Colonic mucosa (tissue), 4 donors: ENCODE results near the gene ITPK1. TPM values are rescaled to one million over a fixed set of nuclear protein-coding genes. Genes with fewer than 3 reads are reported as not detected.

Source experiments
- DNase-seq: peaks from one replicate; pipeline ENCODE4 v3.0.0-alpha.2; 2020
- H3K27ac ChIP-seq: fragments of 200-600 bp; one replicate; pipeline ENCODE4 v1.8.0; 2021
- H3K27me3 ChIP-seq: fragments of 200-600 bp; one replicate; pipeline ENCODE4 v1.8.0; 2021
- H3K36me3 ChIP-seq: fragments of 200-600 bp; one replicate; pipeline ENCODE4 v1.8.0; 2021
- H3K4me1 ChIP-seq: fragments of 200-600 bp; one replicate; pipeline ENCODE4 v1.8.0; 2021; ENCODE audit warnings: mild to moderate bottlenecking
- H3K4me3 ChIP-seq: fragments of 200-600 bp; one replicate; pipeline ENCODE4 v1.8.0; 2021
- H3K9ac ChIP-seq, 2 donors: one replicate each; pipeline ENCODE4 v1.7.0; 2013; ENCODE audit warnings: control low read depth in 2 of 2, low read depth in 2 of 2, low read length in 2 of 2
- H3K9me3 ChIP-seq: fragments of 200-600 bp; one replicate; pipeline ENCODE4 v1.8.0; 2021
- CTCF ChIP-seq: fragments of 200-600 bp; IDR thresholded peaks from one replicate; pipeline ENCODE4 v1.8.0; 2022; ENCODE audit warnings: antibody characterized with exemption, mild to moderate bottlenecking
- intact Hi-C: fragments of 100-400 bp; cut with DNase I; formaldehyde crosslinking; loops from one replicate; pipeline ENCODE4 v1.14.1; 2022
- total RNA-seq, 2 donors: library from RNA; stranded (reverse); fragmentation: NEBNext Ultra II Directional in 1 of 2; extraction: Animal tissue kit (Norgen Biotek cat#: 25700) in 1 of 2; gene quantifications; one replicate each; pipeline ENCODE4 v1.2.1, GENCODE V29; 2021
- donor health status: healthy.
- donor health status: DM: no; HTN: no; CAD: no.
- donor health status: DM: no; HTN: no; CAD: no.

Gene ITPK1
- total RNA-seq, 2 donors from 2014 or later = 118 to 134 TPM

DNA sequence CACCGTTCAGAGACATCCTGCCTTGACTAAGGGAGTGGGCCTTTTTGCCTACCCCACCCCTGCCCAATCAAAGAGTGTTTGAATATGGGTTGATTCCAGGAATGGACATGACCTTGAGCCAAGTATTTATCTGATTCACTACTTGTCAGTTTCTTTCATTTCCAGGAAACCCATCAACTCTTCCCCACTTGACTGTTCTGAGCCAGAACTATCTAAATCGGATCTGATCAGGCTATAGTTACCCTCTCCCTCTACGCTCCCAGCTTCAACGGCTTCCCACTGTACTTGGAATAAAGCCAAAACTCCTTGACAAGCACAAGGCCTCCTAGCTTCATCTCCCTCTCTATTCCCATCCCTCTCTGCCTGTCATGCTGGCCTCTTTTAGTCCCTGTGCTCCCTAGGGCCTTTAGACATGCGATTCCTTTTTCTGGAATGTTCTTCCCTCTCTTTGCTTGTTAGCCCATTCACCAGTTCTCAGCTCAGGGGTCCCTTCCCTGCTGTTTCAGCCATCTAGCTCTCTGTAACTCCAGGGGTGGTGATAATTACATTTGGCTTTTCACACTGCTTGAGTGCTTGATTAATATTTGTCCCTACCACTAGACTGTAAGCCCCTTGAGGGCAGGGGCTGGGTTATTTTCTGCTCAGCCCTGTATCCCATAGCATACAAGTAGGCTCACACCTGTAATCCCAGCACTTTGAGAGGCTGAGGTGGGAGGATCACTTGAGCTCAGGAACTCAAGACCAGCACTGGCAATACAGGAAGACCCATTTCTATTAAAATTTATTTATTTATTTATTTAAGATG is 5.5 kb upstream of the ITPK1 start:
- DNase-seq = no peak
- intact Hi-C loops = no loop called here
- Histone ChIP-seq H3K9me3 (no peaks in the 10 kb centered on the region), H3K36me3 (no peaks in the 10 kb centered on the region), H3K4me3 (no peak overlapping the region), H3K9ac (no peak overlapping the region), H3K27me3 (no peaks in the 10 kb centered on the region), H3K4me1 (no peaks in the 10 kb centered on the region), H3K27ac (no peak overlapping the region)
- no peak for TF ChIP-seq CTCF

- no peak for TF ChIP-seq CTCF
- no peaks in the 10 kb centered on the region for H3K36me3 ChIP-seq
- no peaks in the 10 kb centered on the region for H3K27me3 ChIP-seq
Observed at GRCh38 chr14:93120517-93120916, 4.8 kb upstream of the ITPK1 start.

DNA sequence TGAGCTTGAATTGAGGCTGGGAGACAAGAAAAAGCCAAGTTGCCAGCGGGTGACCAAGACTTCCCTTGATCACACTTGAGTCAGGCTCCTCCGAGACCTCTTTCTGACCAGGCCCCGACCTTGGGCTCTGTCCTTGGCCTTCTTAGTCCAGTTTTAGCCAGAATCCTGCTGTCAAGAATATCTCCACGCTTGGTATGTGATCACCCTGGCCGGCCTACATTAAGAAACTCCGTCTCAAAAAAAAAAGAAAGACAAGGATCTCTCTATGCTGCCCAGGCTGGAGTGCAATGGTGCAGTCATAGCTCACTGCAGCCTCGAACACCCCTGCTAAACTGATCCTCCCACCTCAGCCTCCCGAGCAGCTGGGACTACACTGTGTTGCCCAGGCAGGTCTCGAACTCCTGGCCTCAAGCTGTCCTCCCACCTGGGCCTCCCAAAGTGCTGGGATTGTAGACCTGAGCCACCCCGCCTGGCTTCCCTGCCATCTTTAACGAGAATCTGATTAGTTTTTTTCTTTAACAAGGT is 1.0 kb upstream of the ITPK1 start:
- intact Hi-C loops = no loop called here
- H3K27me3 ChIP-seq = no peaks in the 10 kb centered on the region
- no peaks in the 10 kb centered on the region for H3K36me3 ChIP-seq
- H3K9ac ChIP-seq = peak overlapping the region; percentile 85 to 88
- peak overlapping the region; percentile 93 for H3K27ac ChIP-seq
- DNase-seq = no peak
- H3K9me3 ChIP-seq = no peaks in the 10 kb centered on the region
- peaks cover 12% of the 10 kb centered on the region for H3K4me1 ChIP-seq
- no peak for TF ChIP-seq CTCF
- peak overlapping the region; percentile 53 for H3K4me3 ChIP-seq

More at GRCh38 chr14:93120517-93120916, 4.8 kb upstream of the ITPK1 start:
- Histone ChIP-seq H3K27ac (no peak overlapping the region), H3K4me1 (no peaks in the 10 kb centered on the region), H3K9ac (no peak overlapping the region), H3K4me3 (no peak overlapping the region), H3K9me3 (no peaks in the 10 kb centered on the region)
- DNase-seq = no peak
- intact Hi-C loops = no loop called here

- H3K4me1 ChIP-seq = peaks cover 12% of the 10 kb centered on the region
- intact Hi-C loops = no loop called here
- H3K36me3 ChIP-seq = no peaks in the 10 kb centered on the region
- peak overlapping the region; percentile 91 to 92 for H3K9ac ChIP-seq
- H3K27me3 ChIP-seq = no peaks in the 10 kb centered on the region
- DNase-seq = peak; percentile 87
- H3K9me3 ChIP-seq = no peaks in the 10 kb centered on the region
- H3K4me3 ChIP-seq = peak overlapping the region; percentile 93
- TF ChIP-seq CTCF = no peak
- H3K27ac ChIP-seq = peak overlapping the region; percentile 93
Observed at GRCh38 chr14:93115069-93115820, 480 bp downstream of the ITPK1 start.

- Histone ChIP-seq H3K9me3 (no peaks in the 10 kb centered on the region), H3K9ac (peak overlapping the region; percentile 91 to 92), H3K4me1 (peaks cover 12% of the 10 kb centered on the region), H3K4me3 (peak overlapping the region; percentile 93), H3K27me3 (no peaks in the 10 kb centered on the region), H3K27ac (peak overlapping the region; percentile 93), H3K36me3 (no peaks in the 10 kb centered on the region)
- DNase-seq = peak; percentile 51
- TF ChIP-seq CTCF = no peak
- intact Hi-C loops = no loop called here
Observed at GRCh38 chr14:93114713-93115068, 1.0 kb downstream of the ITPK1 start.
